Epidermal melanocyte (primary cell): ENCODE results near the gene TENM3.

Source experiments
- DNase-seq: peaks from one replicate; pipeline ENCODE4 v3.0.0; 2011; ENCODE audit warnings: low spot score; ENCODE audit not compliant: insufficient read length

Gene TENM3

DNA sequence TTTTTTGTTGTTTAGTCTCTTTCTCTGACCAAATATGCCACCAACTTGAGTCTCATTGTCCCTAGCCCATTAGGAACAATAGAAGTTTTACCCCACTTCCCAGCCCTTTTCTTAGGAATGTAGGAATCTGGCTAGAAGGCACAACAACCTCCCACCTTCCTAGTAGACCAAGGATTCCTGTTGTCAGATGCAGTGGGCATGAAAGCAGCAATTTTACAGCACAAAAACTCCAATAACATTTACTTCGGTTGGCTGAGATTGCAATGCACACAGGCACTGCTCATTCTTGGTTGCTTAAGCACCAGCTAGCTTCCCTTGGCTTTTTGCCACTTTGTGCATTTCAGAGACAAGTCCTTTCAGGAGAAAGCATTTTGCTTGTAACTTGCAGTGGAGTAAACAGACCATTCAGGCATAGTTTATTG is 312.8 kb downstream of the TENM3 start:
- peak; percentile 50 for DNase-seq

DNA sequence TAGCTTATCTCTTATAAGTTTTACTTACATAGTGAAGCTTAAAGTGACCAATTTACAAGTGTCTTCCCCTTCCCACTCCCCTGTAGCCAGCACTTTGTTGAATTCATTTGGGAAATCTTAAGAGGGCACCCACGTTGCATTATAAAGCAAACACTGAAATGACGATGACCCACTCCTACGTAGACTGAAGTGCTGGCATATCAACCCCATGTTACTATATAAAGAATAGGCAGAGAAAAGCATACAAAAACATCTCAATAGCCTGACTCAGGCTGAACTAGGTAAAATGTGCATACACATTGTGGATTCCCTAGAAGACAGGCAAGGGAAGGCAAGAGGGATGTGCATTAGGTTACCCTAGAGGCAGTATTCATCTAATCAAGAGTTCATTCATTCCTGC is 313.4 kb downstream of the TENM3 start:
- DNase-seq = no peak

DNA sequence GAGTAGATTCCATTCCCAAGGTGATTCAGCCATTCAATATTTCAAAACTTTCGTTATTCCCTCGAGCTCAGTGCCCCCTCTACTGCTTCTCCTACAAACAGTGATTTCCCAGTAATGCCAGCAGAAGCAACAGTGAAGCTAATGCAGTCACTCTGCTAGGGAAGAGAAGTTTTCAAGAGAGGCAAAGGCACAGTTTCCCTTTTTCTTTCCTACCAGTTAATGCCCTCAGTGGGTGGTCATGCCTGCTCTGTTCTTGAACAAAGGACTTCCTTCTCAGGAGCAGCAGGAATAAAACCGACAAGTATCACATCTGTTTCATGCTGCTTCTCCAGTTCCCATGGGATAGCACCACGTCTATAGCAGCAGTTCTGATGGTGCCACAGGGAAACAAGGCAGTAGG is 317.2 kb downstream of the TENM3 start:
- DNase-seq = peak; percentile 17

DNA sequence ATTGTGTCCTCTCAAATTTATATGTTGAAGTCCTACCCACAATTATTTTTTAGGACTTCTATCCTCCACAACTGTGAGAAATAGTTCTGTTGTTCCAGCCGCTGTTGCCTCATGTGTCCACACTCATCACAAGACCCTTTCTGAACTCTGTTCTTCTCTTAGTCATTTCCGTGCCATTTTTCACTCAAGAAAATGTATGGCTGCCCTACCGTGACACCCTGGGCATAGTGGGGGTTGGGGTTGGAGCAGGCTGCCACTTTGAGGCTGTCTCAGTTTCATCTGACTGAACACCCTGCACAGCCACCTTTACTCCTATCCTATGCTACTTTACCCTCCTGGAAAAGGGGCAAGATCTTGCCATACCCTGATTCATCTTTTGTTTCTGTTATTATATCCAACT is 319.1 kb downstream of the TENM3 start:
- no peak for DNase-seq

DNA sequence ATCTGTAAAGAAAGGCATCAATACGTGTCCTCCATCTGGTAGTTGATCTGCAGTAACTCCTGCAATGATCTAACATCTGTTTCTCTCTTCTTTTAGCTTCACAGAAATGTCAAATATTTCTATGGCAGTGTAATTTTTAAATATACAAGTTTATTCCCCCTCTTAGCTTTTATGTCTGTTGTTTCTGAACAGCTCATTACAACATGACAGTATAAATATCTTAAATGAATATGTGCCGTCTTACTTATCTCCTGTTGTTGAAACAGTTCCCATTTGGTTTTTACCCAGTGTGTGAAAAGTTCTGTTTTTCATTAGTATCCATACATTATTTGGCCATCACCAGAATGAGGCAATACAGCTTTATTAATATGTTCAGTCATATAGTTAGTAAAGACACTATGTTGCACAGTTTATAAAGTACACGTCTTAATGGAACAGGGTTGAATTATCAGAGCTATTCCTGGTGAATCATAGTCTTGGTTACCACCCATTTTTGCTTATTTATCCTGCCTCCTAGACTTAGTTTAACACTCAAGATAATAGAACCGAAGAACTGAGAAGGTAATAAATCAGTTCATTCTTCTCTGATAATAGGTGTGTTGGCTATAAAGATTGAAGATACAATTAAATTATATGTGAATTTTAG is 321.6 kb downstream of the TENM3 start:
- no peak for DNase-seq

DNA sequence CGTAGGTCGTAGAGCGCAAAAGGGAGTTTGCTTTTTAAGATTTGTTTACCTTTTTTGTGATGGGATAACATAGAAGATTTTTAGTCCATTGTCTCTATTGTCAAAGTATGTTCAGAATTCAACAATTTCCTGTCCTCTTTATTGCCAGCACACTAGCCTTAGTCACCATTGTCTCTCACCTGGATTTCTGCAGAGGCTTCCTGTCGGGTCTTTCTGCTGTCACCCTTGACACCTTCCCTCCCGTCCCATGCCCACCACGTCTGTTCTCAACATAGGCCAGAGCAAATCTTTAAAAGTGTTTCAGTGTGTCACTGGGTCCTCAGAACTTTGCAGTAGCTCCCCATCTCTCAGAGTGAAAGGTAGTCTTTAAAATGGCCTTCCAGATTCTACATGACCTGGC is 323.9 kb downstream of the TENM3 start:
- no peak for DNase-seq

DNA sequence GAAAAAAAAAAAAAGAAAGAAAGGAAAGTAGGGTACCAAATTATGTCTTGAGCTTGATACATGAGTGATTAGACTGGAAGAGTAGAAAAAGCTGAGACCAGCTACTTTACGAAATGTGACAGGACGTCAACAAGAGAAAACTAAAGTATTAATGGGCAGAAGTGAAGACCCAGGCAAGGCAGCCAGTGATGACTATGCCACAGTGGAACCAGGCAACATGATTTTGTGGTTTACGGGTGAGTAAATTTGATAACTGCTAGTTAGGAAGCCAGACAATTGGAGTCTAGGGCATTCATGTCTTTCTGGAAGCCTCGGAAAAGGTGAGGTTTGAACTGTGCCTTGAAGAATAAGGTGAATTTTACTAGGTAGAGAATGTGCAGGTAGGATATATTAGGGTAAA is 326.4 kb downstream of the TENM3 start:
- no peak for DNase-seq

DNA sequence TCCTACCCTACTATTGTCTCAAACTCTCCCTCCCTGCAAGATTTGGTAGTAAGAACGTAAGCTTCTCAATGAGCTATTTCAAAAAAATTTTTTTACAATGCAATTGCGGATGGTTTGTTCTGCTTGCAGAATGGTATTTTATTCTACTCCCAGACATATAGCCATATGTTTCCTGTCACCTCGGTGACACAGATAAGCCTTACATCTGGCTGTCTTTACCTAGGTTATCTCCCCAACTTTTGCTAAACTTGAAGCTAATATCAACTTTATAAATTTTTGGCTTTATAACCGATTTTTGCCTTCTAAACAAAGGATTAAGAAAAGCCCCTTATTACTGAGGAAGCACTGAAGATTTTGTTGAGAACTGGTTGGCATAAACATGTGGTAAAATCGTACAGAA is 331.5 kb downstream of the TENM3 start:
- no peak for DNase-seq

DNA sequence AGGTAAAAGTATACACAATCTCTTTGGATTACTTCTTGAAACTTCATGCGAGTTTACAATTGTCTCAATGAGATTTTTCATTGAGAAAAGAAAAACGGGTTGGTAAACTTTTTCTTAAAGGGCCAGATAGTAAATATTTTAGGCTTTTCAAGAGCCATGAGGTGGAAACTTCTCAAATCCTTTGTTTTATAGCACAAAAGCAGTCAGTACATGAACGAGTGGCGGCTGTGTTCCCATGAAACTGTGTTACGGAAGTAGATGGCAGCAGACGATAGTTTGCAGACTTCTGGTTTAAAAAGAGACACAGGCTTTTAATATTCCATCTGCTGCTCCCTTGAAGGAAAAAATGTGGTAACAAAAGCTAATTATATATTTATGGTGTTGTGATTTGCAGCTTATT is 332.0 kb downstream of the TENM3 start:
- DNase-seq = no peak

DNA sequence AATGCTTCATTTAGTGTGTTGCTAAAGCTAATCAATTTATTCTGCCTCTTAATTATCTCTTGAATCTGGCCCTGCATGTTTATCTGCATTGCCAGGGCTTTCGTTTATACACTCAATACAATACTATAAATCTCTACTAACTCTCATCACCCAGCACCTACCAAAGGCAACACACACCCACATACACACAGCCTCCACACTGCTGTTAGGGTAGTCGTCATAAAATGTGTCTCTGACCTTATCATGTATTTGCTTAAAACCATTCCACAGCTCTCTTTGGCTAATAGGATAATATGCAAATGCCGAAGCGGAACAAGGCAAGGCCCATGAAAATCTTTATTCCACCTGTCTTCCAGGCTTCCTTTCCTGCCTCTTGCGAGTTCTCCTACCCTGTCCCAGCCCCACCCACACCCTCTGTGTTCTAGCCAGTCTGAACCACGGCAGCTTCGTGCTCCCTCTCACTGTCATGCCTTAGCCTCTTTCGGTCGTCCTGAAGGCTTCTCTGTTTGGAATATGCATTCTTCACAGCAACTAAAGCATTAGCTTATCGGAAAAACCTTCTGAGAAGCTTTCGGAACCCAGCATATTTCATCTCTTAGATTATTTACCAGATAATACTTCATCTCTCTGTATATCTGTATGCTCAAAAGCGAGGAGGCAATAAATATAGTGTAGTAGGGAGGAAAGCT is 333.5 kb downstream of the TENM3 start:
- no peak for DNase-seq

DNA sequence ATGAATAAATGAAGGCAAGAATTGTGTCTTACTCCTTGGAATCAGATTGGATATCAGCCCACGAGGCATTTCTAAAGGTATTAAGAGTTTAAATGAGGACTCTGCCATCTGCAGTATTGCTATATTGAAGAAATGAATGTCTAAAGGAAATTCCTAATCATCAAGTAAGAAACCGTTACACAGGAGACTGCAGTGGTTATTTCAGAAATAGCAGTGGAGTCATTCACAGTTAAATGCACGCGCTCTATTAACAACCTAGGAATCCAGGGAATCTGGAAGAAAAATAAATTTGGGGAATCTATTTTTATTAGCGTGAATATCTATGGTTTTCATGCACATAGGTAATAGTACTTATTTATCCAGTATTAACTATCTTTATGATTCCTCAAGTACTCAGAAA is 334.2 kb downstream of the TENM3 start:
- DNase-seq = no peak

DNA sequence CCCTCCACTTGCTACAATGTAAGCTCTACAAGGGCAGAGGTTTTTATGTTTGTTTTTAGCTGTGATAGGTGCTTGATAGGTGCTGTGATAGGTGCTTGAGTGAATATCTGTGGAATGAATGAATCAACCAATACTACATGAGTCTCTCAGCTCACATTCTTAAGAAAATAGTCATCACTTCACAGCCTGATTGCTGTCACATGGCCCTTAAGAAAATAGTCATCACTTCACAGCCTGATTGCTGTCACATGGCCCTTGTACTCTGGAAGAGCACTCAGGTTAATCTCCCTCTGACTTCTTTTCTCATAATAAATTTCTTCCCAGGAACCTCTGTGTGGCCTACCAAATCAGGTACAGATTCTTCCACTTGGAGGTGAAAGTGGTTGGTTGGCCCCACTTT is 335.2 kb downstream of the TENM3 start:
- no peak for DNase-seq

DNA sequence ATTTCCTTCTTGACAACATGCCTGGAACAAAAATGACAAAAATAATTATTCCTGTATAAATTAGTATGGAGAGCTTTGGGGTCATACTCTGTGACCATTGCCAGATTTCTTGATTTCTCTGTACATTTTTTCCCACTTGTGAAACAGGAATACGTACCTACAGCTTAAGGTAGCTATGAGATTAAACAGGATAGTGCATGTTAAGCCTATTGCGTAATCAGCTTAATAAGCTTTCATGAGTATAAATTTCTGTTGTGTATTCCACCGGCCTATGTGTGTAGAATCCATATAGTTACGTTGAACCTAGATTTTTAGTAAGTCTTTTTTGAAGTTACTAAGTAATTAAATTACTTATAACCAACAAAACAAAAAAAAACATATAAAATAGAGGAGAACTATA is 339.0 kb downstream of the TENM3 start:
- DNase-seq = no peak

DNA sequence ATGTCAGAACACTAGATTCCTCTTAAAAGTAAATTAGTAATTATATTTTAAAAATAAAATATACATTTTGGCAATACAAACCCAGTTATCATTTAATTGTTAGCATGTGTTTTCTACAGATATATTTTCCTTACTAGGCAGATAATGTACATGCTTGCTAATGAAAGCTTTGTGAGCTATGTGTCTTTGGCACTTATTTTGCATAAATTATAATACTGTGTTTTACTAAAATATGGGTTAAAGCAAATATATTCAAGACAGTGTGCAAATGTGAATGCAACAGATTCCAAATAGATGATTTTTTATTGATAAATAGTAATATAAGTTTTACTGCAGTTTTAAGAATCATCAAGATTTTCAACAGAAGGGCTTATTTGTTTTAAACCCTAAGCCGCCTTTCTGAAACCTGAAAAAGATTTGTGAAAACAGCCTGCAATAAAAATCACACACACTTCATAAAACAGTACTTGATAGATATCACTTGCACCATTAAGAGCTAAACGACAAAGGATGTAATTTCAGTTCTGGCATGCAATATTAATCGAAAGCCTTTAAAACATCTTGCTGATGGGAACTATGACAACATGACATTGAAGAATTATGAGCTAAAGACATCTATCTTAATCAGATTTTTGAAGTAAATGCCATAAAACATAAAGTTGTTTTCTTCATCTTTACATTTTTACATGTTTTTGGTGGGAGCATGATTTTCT is 340.7 kb downstream of the TENM3 start:
- no peak for DNase-seq

DNA sequence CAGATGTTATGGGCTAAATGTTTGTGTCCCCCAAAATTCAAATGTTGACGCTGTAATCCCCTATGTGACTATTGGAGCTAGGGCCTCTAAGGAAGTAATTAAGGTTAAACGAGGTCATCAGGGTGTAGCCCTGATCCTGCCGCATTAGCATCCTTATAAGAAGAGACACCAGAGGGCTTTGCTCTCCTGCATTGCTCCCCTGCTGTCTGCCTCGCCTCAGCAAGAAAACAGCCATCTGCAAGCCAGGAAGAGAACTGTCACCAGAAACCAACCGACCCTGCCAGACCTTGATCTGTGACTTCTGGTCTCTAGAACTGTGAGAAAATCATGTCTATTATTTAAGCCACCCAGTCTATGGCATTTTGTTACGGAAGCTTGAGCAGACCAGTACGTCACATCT is 342.1 kb downstream of the TENM3 start:
- no peak for DNase-seq

DNA sequence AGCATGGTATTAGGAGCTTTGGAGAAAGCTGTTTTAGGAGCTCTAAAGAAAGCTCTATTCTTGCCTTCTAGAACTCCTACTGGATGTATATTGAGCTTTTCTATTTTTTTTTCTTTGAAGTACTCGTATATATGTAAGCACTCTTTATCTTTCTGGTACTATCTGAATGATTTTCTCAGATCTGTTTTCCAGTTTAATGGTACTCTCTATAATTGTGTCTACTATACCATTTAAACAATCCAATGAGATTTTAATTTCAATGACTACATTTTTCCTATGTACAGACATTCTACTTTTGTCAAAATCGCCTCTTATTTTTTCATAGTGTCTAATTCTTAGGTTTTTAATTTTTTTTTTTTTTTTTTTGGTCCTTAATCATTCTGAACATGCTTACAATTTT is 345.9 kb downstream of the TENM3 start:
- no peak for DNase-seq

DNA sequence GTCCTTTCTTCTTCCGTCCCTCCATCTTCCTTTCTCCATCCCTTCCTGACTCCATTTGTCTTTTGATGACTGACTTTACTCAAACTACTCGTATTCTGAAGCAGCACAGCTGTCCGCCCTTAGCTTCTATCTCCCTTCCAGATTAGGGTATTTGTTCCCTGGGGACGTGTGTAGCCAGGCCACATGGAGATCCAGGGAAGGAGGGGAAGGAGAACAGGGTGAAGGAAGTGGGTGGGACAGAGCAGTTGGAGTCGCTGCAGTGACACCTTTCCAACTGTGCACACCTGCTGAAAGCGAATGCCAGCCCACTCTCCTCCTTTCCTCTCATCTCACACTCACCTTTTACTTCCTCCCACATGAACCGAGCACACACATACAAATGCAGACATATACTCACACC is 350.2 kb downstream of the TENM3 start:
- DNase-seq = no peak

DNA sequence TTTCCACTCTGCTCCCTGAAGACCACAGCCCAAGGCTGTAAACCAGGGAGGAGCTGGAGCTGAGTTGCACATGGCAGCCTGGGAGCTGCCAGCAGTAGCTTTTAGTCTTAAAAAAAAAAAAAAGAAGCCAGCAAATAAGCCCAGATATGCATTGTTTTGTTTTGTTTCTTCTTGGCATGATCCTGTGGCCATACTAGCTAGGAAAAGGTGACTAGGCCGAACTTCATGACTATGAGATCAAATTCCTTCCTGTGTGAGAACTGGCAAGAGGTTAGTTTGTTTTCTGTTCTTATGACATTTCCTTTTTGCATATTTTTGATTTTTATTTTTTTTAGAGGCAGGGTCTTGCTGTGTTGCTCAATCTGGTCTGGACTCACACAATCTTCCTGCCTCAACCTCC is 350.7 kb downstream of the TENM3 start:
- DNase-seq = no peak

DNA sequence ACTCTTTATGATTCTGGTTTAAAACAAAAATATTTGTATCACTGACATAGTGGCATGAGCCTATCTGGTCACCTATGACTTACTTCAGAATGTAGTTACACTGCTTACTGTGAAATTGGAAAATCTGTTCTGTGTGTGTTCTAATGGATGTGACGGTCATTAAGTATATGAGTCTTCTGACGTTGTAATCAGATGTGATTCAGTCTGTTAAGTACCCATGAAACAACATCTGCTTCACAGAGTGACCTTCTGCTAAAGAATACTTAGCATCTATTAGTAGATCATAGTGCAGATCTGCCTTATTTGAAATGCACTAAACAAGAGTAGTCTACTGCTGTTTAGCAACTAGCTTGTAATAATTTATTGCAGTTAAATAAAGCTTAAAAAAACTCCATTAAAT is 356.9 kb downstream of the TENM3 start:
- DNase-seq = no peak

DNA sequence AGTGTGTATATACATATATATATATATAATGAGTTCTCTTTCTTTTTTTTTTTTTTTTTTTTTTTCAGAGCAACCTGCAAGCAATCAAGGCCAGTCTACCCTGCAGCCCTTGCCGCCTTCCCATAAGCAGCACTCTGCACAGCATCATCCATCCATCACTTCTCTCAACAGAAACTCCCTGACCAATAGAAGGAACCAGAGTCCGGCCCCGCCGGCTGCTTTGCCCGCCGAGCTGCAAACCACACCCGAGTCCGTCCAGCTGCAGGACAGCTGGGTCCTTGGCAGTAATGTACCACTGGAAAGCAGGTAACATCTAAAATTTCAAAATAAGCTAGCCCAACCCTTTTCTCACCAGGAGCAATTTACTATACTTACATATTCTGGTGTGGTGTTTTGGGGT is 357.7 kb downstream of the TENM3 start:
- no peak for DNase-seq

DNA sequence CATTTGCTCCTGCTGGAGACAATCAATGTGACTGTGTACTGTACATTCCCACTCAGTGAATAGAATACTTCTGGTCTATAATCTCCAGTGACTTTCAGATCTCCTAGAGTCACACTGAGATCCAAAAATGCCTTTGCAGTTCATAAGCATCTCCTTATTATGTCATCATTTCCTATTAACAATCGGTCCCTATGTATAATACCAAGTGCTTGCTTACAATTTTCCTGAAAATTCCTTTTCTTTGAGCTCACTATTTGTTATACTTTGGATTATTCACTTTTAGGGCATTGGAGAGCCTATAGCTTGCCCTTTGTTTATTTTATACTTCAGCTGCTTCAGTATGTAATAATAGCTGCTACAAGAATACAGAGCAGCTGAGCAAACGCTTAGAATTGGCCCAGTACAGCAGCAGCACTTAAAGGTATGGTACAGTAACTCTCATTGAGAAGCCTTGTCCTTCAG is 361.0 kb downstream of the TENM3 start:
- DNase-seq = no peak

DNA sequence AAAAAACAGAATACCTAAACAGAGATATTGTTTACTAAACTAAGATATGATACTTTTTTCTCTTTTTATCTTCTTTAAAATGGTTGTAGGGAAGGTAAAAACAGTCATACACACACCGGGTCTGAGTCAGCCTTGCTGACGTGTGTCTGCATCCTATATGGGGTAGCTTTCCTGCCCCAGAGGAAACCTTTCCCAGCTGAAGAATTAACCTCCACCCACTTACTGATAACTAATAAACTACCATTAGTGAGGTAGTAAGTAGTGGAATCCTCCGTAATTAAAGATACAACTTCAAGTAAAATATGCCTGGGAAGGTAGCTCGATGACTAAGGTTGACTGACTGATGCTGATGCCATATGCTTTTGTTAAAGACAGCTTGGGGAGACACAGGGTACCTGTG is 361.8 kb downstream of the TENM3 start:
- DNase-seq = no peak

DNA sequence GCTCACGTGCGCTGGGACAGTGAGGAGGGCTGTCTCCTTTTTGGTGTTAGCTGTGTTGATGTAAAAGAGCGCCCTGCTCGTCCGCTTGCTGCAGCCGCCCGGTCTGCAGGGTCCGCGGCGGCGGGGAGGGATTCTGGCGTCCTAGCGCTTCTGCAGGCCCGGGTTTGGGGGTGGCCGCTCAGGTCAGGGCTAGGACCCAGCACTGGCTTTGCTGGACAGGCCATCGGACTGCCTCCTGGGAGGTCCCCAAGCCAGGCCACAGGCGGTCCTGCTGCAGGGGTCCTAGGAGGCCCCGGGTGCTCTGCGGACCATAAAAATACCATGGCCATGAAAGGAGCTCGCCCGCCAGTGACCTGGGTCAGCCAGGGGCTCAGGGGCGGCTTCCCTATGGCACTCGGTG is 365.3 kb downstream of the TENM3 start:
- no peak for DNase-seq
